Breast epithelium (tissue), 4 donors: Measurements from ENCODE around the gene SH3D19. TPM values are rescaled to one million over a fixed set of nuclear protein-coding genes. Genes with fewer than 3 reads are reported as not detected.

Experiments used
- DNase-seq, 2 donors: peaks; one replicate each; pipeline ENCODE4 v3.0.0-alpha.2; 2019; ENCODE audit warnings: low spot score in 2 of 2
- H3K27ac ChIP-seq, 2 donors: fragments of 200-600 bp; sonication (generic) in 1 of 2; one replicate each; pipeline ENCODE4 v1.5.1; 2016 to 2019; ENCODE audit warnings: mild to moderate bottlenecking in 1 of 2
- H3K27me3 ChIP-seq, 2 donors: fragments of 200-600 bp; sonication (generic) in 1 of 2; one replicate each; pipeline versions ENCODE4 v1.5.1 to v1.6.0; 2017 to 2019; ENCODE audit warnings: control low read depth in 1 of 2, mild to moderate bottlenecking in 1 of 2
- H3K36me3 ChIP-seq: fragments of 200-600 bp; one replicate; pipeline ENCODE4 v1.5.1; 2019
- H3K4me1 ChIP-seq, 2 donors: fragments of 200-600 bp; sonication (generic); one replicate each; pipeline ENCODE4 v1.5.1; 2016 to 2019; ENCODE audit warnings: control low read depth in 1 of 2
- H3K4me3 ChIP-seq, 3 donors: fragments of 200-600 bp; sonication (generic); 1 replicate in 2 of 3; 2 replicates in 1 of 3; pipeline ENCODE4 v1.5.1; 2016 to 2019; ENCODE audit warnings: mild to moderate bottlenecking in 3 of 3, moderate library complexity in 2 of 3
- H3K9me3 ChIP-seq, 2 donors: fragments of 200-600 bp; sonication (generic) in 1 of 2; one replicate each; pipeline ENCODE4 v1.5.1; 2016 to 2019; ENCODE audit warnings: control low read depth in 1 of 2
- CTCF ChIP-seq, 3 donors: fragments of 450-650 bp; IDR thresholded peaks; one replicate each; pipeline ENCODE4 v1.5.1; 2016 to 2017; ENCODE audit warnings: antibody characterized with exemption in 3 of 3, mild to moderate bottlenecking in 3 of 3, moderate library complexity in 3 of 3
- POLR2A ChIP-seq: fragments of 450-650 bp; IDR thresholded peaks from one replicate; pipeline ENCODE4 v1.6.1; 2016; ENCODE audit warnings: antibody characterized with exemption, mild to moderate bottlenecking, moderate library complexity
- POLR2AphosphoS5 ChIP-seq, 3 donors: sonication (generic); formaldehyde crosslinking; IDR thresholded peaks; one replicate each; pipeline ENCODE4 v1.6.1; 2017; ENCODE audit warnings: antibody characterized with exemption in 3 of 3
- intact Hi-C: fragments of 100-400 bp; cut with DNase I; formaldehyde crosslinking; loops from one replicate; pipeline ENCODE4 v1.15.1; 2023; ENCODE audit warnings: low total_unique reads
- total RNA-seq, 3 donors: library from RNA; depleted of rRNA; stranded (reverse); fragments of >200 nt; gene quantifications; one replicate each; pipeline ENCODE4 v1.1.0, GENCODE V29; 2016

The SH3D19 gene
- total RNA-seq, 3 donors from 2014 or later: 82.9 to 297 (median 113) TPM

GRCh38 chr4:151314479-151314878 lies 10.9 kb downstream of the SH3D19 start:
- Histone ChIP-seq H3K4me1 (no peaks in the 10 kb centered on the region), H3K9me3 (no peaks in the 10 kb centered on the region), H3K27me3 (no peaks in the 10 kb centered on the region), H3K27ac (peak overlapping the region; percentile 68 to 74), H3K4me3 (no peak overlapping the region), H3K36me3 (no peaks in the 10 kb centered on the region)
- no peak for TF ChIP-seq POLR2A
- TF ChIP-seq CTCF (IDR thresholded peaks at IDR 0.05): no peak
- no peak for TF ChIP-seq POLR2AphosphoS5 (IDR thresholded peaks at IDR 0.05)
- intact Hi-C loops: no loop called here
- no peak for DNase-seq

GRCh38 chr4:151314010-151314355 lies 11.4 kb downstream of the SH3D19 start:
- TF ChIP-seq POLR2A (no peak), POLR2AphosphoS5 (IDR thresholded peaks at IDR 0.05) (no peak), CTCF (IDR thresholded peaks at IDR 0.05) (no peak)
- Histone ChIP-seq H3K36me3 (no peaks in the 10 kb centered on the region), H3K9me3 (no peaks in the 10 kb centered on the region), H3K27me3 (no peaks in the 10 kb centered on the region), H3K4me3 (no peak overlapping the region), H3K27ac (peak overlapping the region in 1 of 2 donors; percentile 74), H3K4me1 (no peaks in the 10 kb centered on the region)
- no peak for DNase-seq
- intact Hi-C loops: no loop called here

GRCh38 chr4:151313306-151314009 lies 11.9 kb downstream of the SH3D19 start:
- Histone ChIP-seq H3K9me3 (no peaks in the 10 kb centered on the region), H3K36me3 (no peaks in the 10 kb centered on the region), H3K27me3 (no peaks in the 10 kb centered on the region), H3K4me3 (no peak overlapping the region), H3K4me1 (no peaks in the 10 kb centered on the region), H3K27ac (peak overlapping the region in 1 of 2 donors; percentile 74)
- TF ChIP-seq POLR2AphosphoS5 (IDR thresholded peaks at IDR 0.05): no peak
- TF ChIP-seq CTCF (IDR thresholded peaks at IDR 0.05): no peak
- TF ChIP-seq POLR2A: no peak
- no peak for DNase-seq
- intact Hi-C loops: no loop called here

DNA sequence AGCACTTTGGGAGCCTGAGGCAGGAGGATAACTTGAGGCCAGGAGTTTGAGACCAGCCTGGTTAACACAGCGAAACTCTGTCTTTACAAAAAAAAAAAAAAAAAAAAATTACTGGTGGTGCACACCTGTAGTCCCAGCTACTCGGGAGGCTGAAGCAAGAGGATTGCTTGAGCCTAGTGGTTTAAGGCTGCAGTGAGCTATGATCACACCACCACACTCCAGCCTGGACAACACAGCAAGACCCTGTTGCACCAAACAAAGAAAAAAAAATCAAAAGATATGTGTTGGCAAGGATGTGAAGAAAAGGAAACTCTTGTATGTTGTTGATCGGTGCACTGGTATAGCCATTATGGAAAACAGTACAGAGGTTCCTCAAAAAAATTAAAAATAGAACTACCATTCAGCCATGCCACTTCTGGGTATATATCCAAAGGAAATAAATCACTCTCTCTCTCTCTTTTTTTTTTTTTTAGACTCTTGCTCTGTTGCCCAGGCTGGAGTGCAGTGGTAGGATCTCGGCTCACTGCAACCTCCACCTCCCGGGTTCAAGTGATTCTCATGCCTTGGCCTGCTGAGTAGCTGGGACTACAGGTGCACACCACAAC lies 15.2 kb downstream of the SH3D19 start:
- intact Hi-C loops: no loop called here
- no peak for DNase-seq
- H3K4me3 ChIP-seq: no peak overlapping the region
- no peaks in the 10 kb centered on the region for H3K9me3 ChIP-seq
- H3K27me3 ChIP-seq: no peaks in the 10 kb centered on the region
- no peaks in the 10 kb centered on the region for H3K36me3 ChIP-seq
- TF ChIP-seq CTCF (IDR thresholded peaks at IDR 0.05) (no peak), POLR2A (no peak), POLR2AphosphoS5 (IDR thresholded peaks at IDR 0.05) (no peak)
- no peak overlapping the region for H3K27ac ChIP-seq
- H3K4me1 ChIP-seq: no peaks in the 10 kb centered on the region

GRCh38 chr4:151304755-151305154 lies 20.6 kb downstream of the SH3D19 start:
- intact Hi-C loops: no loop called here
- H3K4me1 ChIP-seq: no peaks in the 10 kb centered on the region
- no peak overlapping the region for H3K4me3 ChIP-seq
- DNase-seq: no peak
- peak overlapping the region in 1 of 2 donors; percentile 11 for H3K27ac ChIP-seq
- no peaks in the 10 kb centered on the region for H3K36me3 ChIP-seq
- no peaks in the 10 kb centered on the region for H3K27me3 ChIP-seq
- TF ChIP-seq POLR2AphosphoS5 (IDR thresholded peaks at IDR 0.05) (no peak), CTCF (IDR thresholded peaks at IDR 0.05) (no peak), POLR2A (no peak)
- no peaks in the 10 kb centered on the region for H3K9me3 ChIP-seq
